IMR-90 (cell line): ENCODE data around the gene FUT8. TPM values are rescaled to one million over a fixed set of nuclear protein-coding genes. Genes with fewer than 3 reads are reported as not detected.

Experiments used
- ATAC-seq: fragments of 200-7000 bp; cut with Tn5 transposase; 2 replicates; pipeline ENCODE4 v1.9.1; 2020; ENCODE audit warnings: low read depth, mild to moderate bottlenecking, moderate library complexity
- BruUV-seq: library from RNA; stranded (reverse); fragments of 400-500 nt; replicated peaks from 2 replicates; lab custom pipeline; 2021; lab: Mats Ljungman, UMichigan
- CTCF ChIA-PET: fragments of 300-600 bp; formaldehyde crosslinking; extraction: SDS; loops from one replicate; lab custom pipeline; 2021; ENCODE audit warnings: antibody characterized with exemption; lab: Yijun Ruan, JAX
- POLR2A ChIA-PET: fragments of 300-600 bp; sonication (Branson Sonifier 250); formaldehyde crosslinking; loops from one replicate; lab custom pipeline; 2022; ENCODE audit warnings: antibody characterized with exemption; ENCODE audit not compliant: unreplicated experiment; lab: Charles Lee
- DNase-seq: peaks from one replicate; pipeline ENCODE4 v3.0.0; 2013
- H2AFZ ChIP-seq: replicated peaks from 2 replicates; pipeline ENCODE3; 2013; ENCODE audit warnings: low read length, mild to moderate bottlenecking; ENCODE audit not compliant: poor library complexity
- H2AK5ac ChIP-seq: 2 replicates; pipeline ENCODE4 v1.6.1; 2013; ENCODE audit warnings: low read depth, low read length, inconsistent platforms
- H2AK9ac ChIP-seq: replicated peaks from 2 replicates; pipeline ENCODE3; 2013; ENCODE audit warnings: mild to moderate bottlenecking, low read depth, low read length, moderate library complexity; ENCODE audit not compliant: poor library complexity
- H2BK120ac ChIP-seq: 2 replicates; pipeline ENCODE4 v1.6.1; 2013; ENCODE audit warnings: low read depth, low read length, inconsistent platforms
- H2BK15ac ChIP-seq: 3 replicates; pipeline ENCODE4 v1.6.1; 2013; ENCODE audit warnings: low read depth, low read length, inconsistent platforms
- H2BK20ac ChIP-seq: 2 replicates; pipeline ENCODE4 v1.6.1; 2013; ENCODE audit warnings: low read depth, mild to moderate bottlenecking, inconsistent platforms, low read length, moderate library complexity
- H2BK5ac ChIP-seq: 2 replicates; pipeline ENCODE4 v1.6.1; 2013; ENCODE audit warnings: mild to moderate bottlenecking, low read depth, low read length, inconsistent platforms; ENCODE audit not compliant: poor library complexity, severe bottlenecking
- H3K14ac ChIP-seq: replicated peaks from 2 replicates; pipeline ENCODE4 v1.6.1; 2013; ENCODE audit warnings: low read depth, low read length, inconsistent platforms
- H3K18ac ChIP-seq: 2 replicates; pipeline ENCODE4 v1.6.1; 2013; ENCODE audit warnings: low read depth, low read length, control low read depth
- H3K23ac ChIP-seq: 2 replicates; pipeline ENCODE4 v1.6.1; 2013; ENCODE audit warnings: low read depth, low read length, inconsistent platforms
- H3K27ac ChIP-seq: 2 replicates; pipeline ENCODE4 v1.5.1; 2013; ENCODE audit warnings: mild to moderate bottlenecking, control low read depth, low read length; ENCODE audit not compliant: insufficient read depth
- H3K27me3 ChIP-seq: 2 replicates; pipeline ENCODE4 v1.6.1; 2013; ENCODE audit warnings: low read length; ENCODE audit not compliant: control insufficient read depth, insufficient read depth
- H3K36me3 ChIP-seq: 2 replicates; pipeline ENCODE4 v1.6.1; 2013; ENCODE audit warnings: low read length, mixed read lengths; ENCODE audit not compliant: control insufficient read depth, insufficient read depth
- H3K4ac ChIP-seq: 2 replicates; pipeline ENCODE4 v1.6.1; 2013; ENCODE audit warnings: low read depth, low read length, inconsistent platforms
- H3K4me1 ChIP-seq: 2 replicates; pipeline ENCODE4 v1.6.1; 2013; ENCODE audit warnings: low read length, mixed read lengths; ENCODE audit not compliant: control insufficient read depth, insufficient read depth
- H3K4me2 ChIP-seq: 2 replicates; pipeline ENCODE4 v1.6.1; 2013; ENCODE audit warnings: low read depth, mild to moderate bottlenecking, control low read depth, low read length, moderate library complexity
- H3K4me3 ChIP-seq: 2 replicates; pipeline ENCODE4 v1.5.1; 2013; ENCODE audit warnings: low read depth, mild to moderate bottlenecking, control low read depth, low read length, moderate library complexity; ENCODE audit not compliant: insufficient read depth
- H3K56ac ChIP-seq: 2 replicates; pipeline ENCODE4 v1.6.1; 2013; ENCODE audit warnings: low read length, inconsistent platforms; ENCODE audit not compliant: insufficient read depth; ENCODE audit errors: extremely low read depth
- H3K79me1 ChIP-seq, 2 experiments: 2 replicates each; pipeline ENCODE4 v1.6.1; 2013; ENCODE audit warnings: low read length in 2 of 2, inconsistent platforms in 1 of 2, low read depth in 1 of 2
- H3K9ac ChIP-seq: 2 replicates; pipeline ENCODE4 v1.6.1; 2013; ENCODE audit warnings: low read depth, low read length, control low read depth
- H3K9me1 ChIP-seq: 2 replicates; pipeline ENCODE4 v1.6.1; 2013; ENCODE audit warnings: low read length, inconsistent platforms; ENCODE audit not compliant: insufficient read depth
- H3K9me3 ChIP-seq: 2 replicates; pipeline ENCODE4 v1.6.1; 2013; ENCODE audit warnings: low read length; ENCODE audit not compliant: control insufficient read depth, insufficient read depth
- H4K20me1 ChIP-seq: 2 replicates; pipeline ENCODE4 v1.6.1; 2013; ENCODE audit warnings: low read length, inconsistent platforms; ENCODE audit not compliant: insufficient read depth
- H4K5ac ChIP-seq: 2 replicates; pipeline ENCODE4 v1.6.1; 2013; ENCODE audit warnings: mild to moderate bottlenecking, low read depth, low read length, control low read depth
- H4K8ac ChIP-seq, 2 experiments: 2 replicates each; pipeline ENCODE4 v1.6.1; 2013; ENCODE audit warnings: low read depth in 2 of 2, low read length in 2 of 2, control low read depth in 1 of 2, inconsistent platforms in 1 of 2
- H4K91ac ChIP-seq: 2 replicates; pipeline ENCODE4 v1.6.1; 2013; ENCODE audit warnings: low read depth, low read length, inconsistent platforms; ENCODE audit not compliant: insufficient read depth
- BHLHE40 ChIP-seq: fragments of 150-350 bp; IDR thresholded peaks from 2 replicates; pipeline ENCODE4 v1.6.1; 2016; ENCODE audit warnings: mild to moderate bottlenecking, low read depth, low read length
- CEBPB ChIP-seq: IDR thresholded peaks from 2 replicates; pipeline ENCODE4 v1.6.1; 2012; ENCODE audit warnings: low read depth, low read length, improper control_type of control experiment
- CHD1 ChIP-seq: IDR thresholded peaks from 2 replicates; pipeline ENCODE4 v1.6.1; 2012; ENCODE audit warnings: low read depth, low read length, improper control_type of control experiment
- ELK1 ChIP-seq: fragments of 150-350 bp; IDR thresholded peaks from 2 replicates; pipeline ENCODE4 v1.6.1; 2016; ENCODE audit warnings: low read depth, mild to moderate bottlenecking, low read length, moderate library complexity, borderline replicate concordance
- FOS ChIP-seq: fragments of 150-350 bp; IDR thresholded peaks from 2 replicates; pipeline ENCODE4 v1.6.1; 2016; ENCODE audit warnings: low read depth, low read length
- MAFK ChIP-seq: IDR thresholded peaks from 2 replicates; pipeline ENCODE4 v1.6.1; 2012; ENCODE audit warnings: low read depth, low read length, improper control_type of control experiment
- MAZ ChIP-seq: IDR thresholded peaks from 2 replicates; pipeline ENCODE4 v1.6.1; 2012; ENCODE audit warnings: low read depth, mild to moderate bottlenecking, low read length, improper control_type of control experiment, moderate library complexity, borderline replicate concordance
- MXI1 ChIP-seq: IDR thresholded peaks from 2 replicates; pipeline ENCODE4 v1.6.1; 2012; ENCODE audit warnings: low read depth, mild to moderate bottlenecking, low read length, moderate library complexity, borderline replicate concordance
- NFE2L2 ChIP-seq: fragments of 150-350 bp; IDR thresholded peaks from 2 replicates; pipeline ENCODE4 v1.6.1; 2016; ENCODE audit warnings: low read depth, mild to moderate bottlenecking, low read length
- POLR2A ChIP-seq: IDR thresholded peaks from 2 replicates; pipeline ENCODE4 v1.6.1; 2012; ENCODE audit warnings: mild to moderate bottlenecking, low read depth, low read length
- RAD21 ChIP-seq: IDR thresholded peaks from 2 replicates; pipeline ENCODE4 v1.6.1; 2012; ENCODE audit warnings: low read length, improper control_type of control experiment
- RCOR1 ChIP-seq: IDR thresholded peaks from 2 replicates; pipeline ENCODE4 v1.6.1; 2012; ENCODE audit warnings: mild to moderate bottlenecking, low read length, improper control_type of control experiment; ENCODE audit not compliant: insufficient replicate concordance
- RFX5 ChIP-seq: IDR thresholded peaks from 2 replicates; pipeline ENCODE4 v1.8.0; 2012; ENCODE audit warnings: low read depth, mild to moderate bottlenecking, low read length, moderate library complexity
- SMC3 ChIP-seq: fragments of 150-350 bp; IDR thresholded peaks from 2 replicates; pipeline ENCODE4 v1.6.1; 2016; ENCODE audit warnings: low read depth, mild to moderate bottlenecking, antibody characterized with exemption, low read length, moderate library complexity
- USF2 ChIP-seq: fragments of 150-350 bp; IDR thresholded peaks from 2 replicates; pipeline ENCODE4 v1.6.1; 2017; ENCODE audit warnings: mild to moderate bottlenecking, antibody characterized with exemption, low read length, low read depth
- WGBS, 2 experiments: methylation state at CpG; one replicate each; pipeline versions ENCODE4 v1.1.5 to v1.1.7; 2013; ENCODE audit warnings: missing lambda C conversion rate in 2 of 2; ENCODE audit not compliant: insufficient read length in 1 of 2; ENCODE audit errors: extremely low coverage in 2 of 2; 5-methylcytosine and 5-hydroxymethylcytosine counted together
- dilution Hi-C: fragments of 300-500 bp; cut with HindIII; formaldehyde crosslinking; loops from one replicate; pipeline ENCODE4 v1.14.3; 2018; ENCODE audit warnings: low sequenced_read_pairs; ENCODE audit not compliant: unreplicated experiment
- in situ Hi-C: fragments of 300-500 bp; cut with MboI; formaldehyde crosslinking; loops from 3 replicates; pipeline ENCODE4 v1.14.3; 2019; ENCODE audit warnings: low sequenced_read_pairs, inconsistent platforms, mixed read lengths
- intact Hi-C: fragments of 100-400 bp; cut with micrococcal nuclease; formaldehyde crosslinking; loops from 2 replicates; pipeline ENCODE4 v1.10.0; 2022
- polyA plus RNA-seq, 3 experiments: library from polyadenylated mRNA; depleted of rRNA; stranded (reverse); fragments of >200 nt; gene quantifications; 2 replicates each; pipeline ENCODE4 v1.2.3, GENCODE V29; 2012; ENCODE audit warnings: low replicate concordance in 1 of 3
- total RNA-seq: library from RNA; depleted of rRNA; stranded (reverse); fragments of >200 nt; gene quantifications from 2 replicates; pipeline ENCODE4 v1.2.3, GENCODE V29; 2012
- TF ChIP-seq, protein P1 (sequence below): conservative IDR thresholded peaks from 2 replicates; pipeline ENCODE4 v1.5.1; 2012; ENCODE audit warnings: mild to moderate bottlenecking, low read depth, low read length, improper control_type of control experiment

The FUT8 gene
- total and polyA plus RNA-seq, 2 of the 4 experiments (the other 2 are of a cell fraction) = 15.6 to 72.9 TPM

DNA sequence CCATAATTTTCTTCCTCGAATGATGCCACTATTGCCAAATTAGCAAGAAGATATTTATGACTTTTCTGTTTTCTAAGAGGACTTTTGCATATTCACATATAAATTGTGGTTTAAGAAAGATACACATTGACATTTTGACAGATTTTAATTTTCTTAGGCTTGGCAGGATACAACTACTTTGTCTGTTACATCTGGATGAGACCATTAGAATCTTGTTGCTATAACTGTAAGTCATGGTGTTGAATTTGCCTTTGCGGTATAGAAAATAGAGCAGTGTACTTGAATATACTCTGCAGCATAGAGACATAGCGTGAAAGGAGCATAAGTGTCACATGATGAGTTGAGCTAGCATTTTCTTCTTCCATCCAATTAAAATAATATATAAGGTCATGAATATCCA, 169.3 kb downstream of the FUT8 start:
- no CpG with 5 or more reads among the region's 3 CpGs for WGBS, 2 experiments
- Histone ChIP-seq H4K8ac (no peak overlapping the region), H3K9me1 (no peaks in the 10 kb centered on the region), H3K27me3 (no peaks in the 10 kb centered on the region), H3K18ac (no peak overlapping the region; the same call in 1 of the 2 replicates), H3K79me1 (peaks cover 0 to 2% of the 10 kb centered on the region in 2 experiments; a peak in 2 of 4 replicates), H3K9me3 (no peaks in the 10 kb centered on the region), H3K14ac (no peak overlapping the region), H2AK5ac (no peak overlapping the region), H3K23ac (no peak overlapping the region), H3K4me3 (no peak overlapping the region), H3K27ac (no peak overlapping the region), H4K5ac (no peak overlapping the region), H3K4me1 (0 out of 2 replicates have a peak, but pooled peaks cover 2% of the 10 kb centered on the region), H2BK20ac (no peak overlapping the region), H2AFZ (no peak overlapping the region), H4K20me1 (no peaks in the 10 kb centered on the region), H3K56ac (no peak overlapping the region), H2BK15ac (no peak overlapping the region), H3K4ac (no peak overlapping the region), H2BK5ac (no peak overlapping the region), H3K36me3 (no peaks in the 10 kb centered on the region), H3K9ac (no peak overlapping the region), H2AK9ac (no peak overlapping the region), H4K91ac (no peak overlapping the region), H2BK120ac (no peak overlapping the region), H3K4me2 (no peak overlapping the region)
- CTCF ChIA-PET = no interaction called here
- in situ Hi-C loops (no loop called here), dilution Hi-C loops (no loop called here), intact Hi-C loops (no loop called here)
- no peak for ATAC-seq
- no peak for DNase-seq
- BruUV-seq = no TSS peak
- no peak for TF ChIP-seq MAZ
- no peak for TF ChIP-seq MAFK
- no peak for TF ChIP-seq NFE2L2
- no peak for TF ChIP-seq ELK1
- no peak for TF ChIP-seq RFX5
- no peak for TF ChIP-seq RCOR1
- TF ChIP-seq, protein P1, sequence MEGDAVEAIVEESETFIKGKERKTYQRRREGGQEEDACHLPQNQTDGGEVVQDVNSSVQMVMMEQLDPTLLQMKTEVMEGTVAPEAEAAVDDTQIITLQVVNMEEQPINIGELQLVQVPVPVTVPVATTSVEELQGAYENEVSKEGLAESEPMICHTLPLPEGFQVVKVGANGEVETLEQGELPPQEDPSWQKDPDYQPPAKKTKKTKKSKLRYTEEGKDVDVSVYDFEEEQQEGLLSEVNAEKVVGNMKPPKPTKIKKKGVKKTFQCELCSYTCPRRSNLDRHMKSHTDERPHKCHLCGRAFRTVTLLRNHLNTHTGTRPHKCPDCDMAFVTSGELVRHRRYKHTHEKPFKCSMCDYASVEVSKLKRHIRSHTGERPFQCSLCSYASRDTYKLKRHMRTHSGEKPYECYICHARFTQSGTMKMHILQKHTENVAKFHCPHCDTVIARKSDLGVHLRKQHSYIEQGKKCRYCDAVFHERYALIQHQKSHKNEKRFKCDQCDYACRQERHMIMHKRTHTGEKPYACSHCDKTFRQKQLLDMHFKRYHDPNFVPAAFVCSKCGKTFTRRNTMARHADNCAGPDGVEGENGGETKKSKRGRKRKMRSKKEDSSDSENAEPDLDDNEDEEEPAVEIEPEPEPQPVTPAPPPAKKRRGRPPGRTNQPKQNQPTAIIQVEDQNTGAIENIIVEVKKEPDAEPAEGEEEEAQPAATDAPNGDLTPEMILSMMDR = no peak
- no peak for TF ChIP-seq MXI1
- no peak for TF ChIP-seq RAD21
- TF ChIP-seq CHD1 = no peak
- no peak for TF ChIP-seq USF2
- no peak for TF ChIP-seq SMC3
- no peak for TF ChIP-seq FOS
- TF ChIP-seq BHLHE40 = no peak
- TF ChIP-seq POLR2A = no peak
- no peak for TF ChIP-seq CEBPB
- POLR2A ChIA-PET = no interaction called here
